MCF 10A (cell line): Measurements from ENCODE around the gene TLE3. TPM values are rescaled to one million over a fixed set of nuclear protein-coding genes. Genes with fewer than 3 reads are reported as not detected.

Experiments
- BruUV-seq: library from RNA; stranded (reverse); fragments of 400-500 nt; replicated peaks from 2 replicates; lab custom pipeline; 2021; lab: Mats Ljungman, UMichigan
- CTCF ChIA-PET: fragments of 300-600 bp; sonication (Branson Sonifier 250); formaldehyde crosslinking; extraction: SDS; loops from one replicate; lab custom pipeline; 2021; ENCODE audit warnings: antibody characterized with exemption, inconsistent platforms; lab: Yijun Ruan, JAX
- POLR2A ChIA-PET: fragments of 300-600, 350-650 bp; sonication (Branson Sonifier 250); formaldehyde crosslinking; extraction: SDS; loops from one replicate; lab custom pipeline; 2020; ENCODE audit warnings: antibody characterized with exemption, inconsistent platforms; lab: Yijun Ruan, JAX
- DNase-seq: peaks from one replicate; pipeline ENCODE4 v3.0.0-alpha.2; 2018; ENCODE audit not compliant: unreplicated experiment
- H3K27ac Mint-ChIP-seq: one replicate; pipeline ENCODE4 v1.8.0; 2022; ENCODE audit warnings: mild to moderate bottlenecking, low read depth, mixed read lengths; ENCODE audit not compliant: unreplicated experiment
- H3K27me3 Mint-ChIP-seq: one replicate; pipeline ENCODE4 v1.8.0; 2022; ENCODE audit warnings: mixed read lengths; ENCODE audit not compliant: insufficient read depth, unreplicated experiment
- H3K36me3 Mint-ChIP-seq: one replicate; pipeline ENCODE4 v1.8.0; 2022; ENCODE audit warnings: mild to moderate bottlenecking, moderate library complexity, mixed read lengths; ENCODE audit not compliant: insufficient read depth, unreplicated experiment
- H3K4me1 Mint-ChIP-seq: one replicate; pipeline ENCODE4 v1.8.0; 2022; ENCODE audit warnings: mixed read lengths; ENCODE audit not compliant: insufficient read depth, unreplicated experiment
- H3K4me3 Mint-ChIP-seq: one replicate; pipeline ENCODE4 v1.8.0; 2022; ENCODE audit warnings: mild to moderate bottlenecking, moderate library complexity, mixed read lengths; ENCODE audit not compliant: unreplicated experiment
- H3K9me3 Mint-ChIP-seq: one replicate; pipeline ENCODE4 v1.8.0; 2022; ENCODE audit warnings: mixed read lengths; ENCODE audit not compliant: unreplicated experiment
- intact Hi-C: fragments of 100-400 bp; cut with micrococcal nuclease; formaldehyde crosslinking; loops from 2 replicates; pipeline ENCODE4 v1.14.1; 2022
- total RNA-seq: library from RNA; stranded (reverse); gene quantifications from 2 replicates; pipeline ENCODE4 v1.2.3, GENCODE V29; 2022
- TF ChIP-seq, protein P1 (sequence below): fragments of 200-600 bp; IDR thresholded peaks from one replicate; pipeline ENCODE4 v1.8.0; 2022; ENCODE audit warnings: antibody characterized with exemption, mild to moderate bottlenecking; ENCODE audit not compliant: unreplicated experiment

Gene TLE3
- total RNA-seq, 1 experiment from 2014 or later: 23.2 TPM

DNA sequence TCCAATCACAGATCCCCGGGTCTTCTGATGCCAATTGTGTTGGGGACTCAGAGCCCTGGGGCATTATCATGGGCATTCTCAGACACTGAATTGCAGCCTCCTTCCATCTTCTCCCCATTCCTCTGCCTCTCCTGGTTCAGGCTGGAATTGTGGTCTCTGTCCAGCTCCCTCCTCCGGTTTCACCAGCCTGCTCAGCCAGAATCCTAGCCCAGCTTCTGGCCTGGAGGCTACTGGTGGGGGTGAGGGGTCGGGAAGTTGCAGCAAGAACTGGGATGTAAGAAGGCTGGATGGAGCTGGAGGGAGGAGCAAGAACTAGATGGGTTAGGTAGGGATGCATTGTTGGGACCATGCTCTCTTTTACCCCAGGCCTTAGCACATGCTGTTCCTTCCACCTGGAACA lies 53.5 kb downstream of the TLE3 start:
- TF ChIP-seq, protein P1, sequence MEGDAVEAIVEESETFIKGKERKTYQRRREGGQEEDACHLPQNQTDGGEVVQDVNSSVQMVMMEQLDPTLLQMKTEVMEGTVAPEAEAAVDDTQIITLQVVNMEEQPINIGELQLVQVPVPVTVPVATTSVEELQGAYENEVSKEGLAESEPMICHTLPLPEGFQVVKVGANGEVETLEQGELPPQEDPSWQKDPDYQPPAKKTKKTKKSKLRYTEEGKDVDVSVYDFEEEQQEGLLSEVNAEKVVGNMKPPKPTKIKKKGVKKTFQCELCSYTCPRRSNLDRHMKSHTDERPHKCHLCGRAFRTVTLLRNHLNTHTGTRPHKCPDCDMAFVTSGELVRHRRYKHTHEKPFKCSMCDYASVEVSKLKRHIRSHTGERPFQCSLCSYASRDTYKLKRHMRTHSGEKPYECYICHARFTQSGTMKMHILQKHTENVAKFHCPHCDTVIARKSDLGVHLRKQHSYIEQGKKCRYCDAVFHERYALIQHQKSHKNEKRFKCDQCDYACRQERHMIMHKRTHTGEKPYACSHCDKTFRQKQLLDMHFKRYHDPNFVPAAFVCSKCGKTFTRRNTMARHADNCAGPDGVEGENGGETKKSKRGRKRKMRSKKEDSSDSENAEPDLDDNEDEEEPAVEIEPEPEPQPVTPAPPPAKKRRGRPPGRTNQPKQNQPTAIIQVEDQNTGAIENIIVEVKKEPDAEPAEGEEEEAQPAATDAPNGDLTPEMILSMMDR: no peak
- Mint-ChIP-seq H3K27ac (no peak overlapping the region), H3K4me3 (no peak overlapping the region), H3K27me3 (peaks cover 49% of the 10 kb centered on the region), H3K4me1 (no peaks in the 10 kb centered on the region), H3K36me3 (peaks cover 7% of the 10 kb centered on the region), H3K9me3 (peaks cover 8% of the 10 kb centered on the region)
- POLR2A ChIA-PET: no interaction called here
- no TSS peak for BruUV-seq
- no peak for DNase-seq
- intact Hi-C loops: no loop called here
- CTCF ChIA-PET: interaction anchor here (0.7 to 0.8 kb wide), 2 partner anchors 416 to 567 kb away, joined by 3 read pairs; no protein-coding TSS in a partner anchor

DNA sequence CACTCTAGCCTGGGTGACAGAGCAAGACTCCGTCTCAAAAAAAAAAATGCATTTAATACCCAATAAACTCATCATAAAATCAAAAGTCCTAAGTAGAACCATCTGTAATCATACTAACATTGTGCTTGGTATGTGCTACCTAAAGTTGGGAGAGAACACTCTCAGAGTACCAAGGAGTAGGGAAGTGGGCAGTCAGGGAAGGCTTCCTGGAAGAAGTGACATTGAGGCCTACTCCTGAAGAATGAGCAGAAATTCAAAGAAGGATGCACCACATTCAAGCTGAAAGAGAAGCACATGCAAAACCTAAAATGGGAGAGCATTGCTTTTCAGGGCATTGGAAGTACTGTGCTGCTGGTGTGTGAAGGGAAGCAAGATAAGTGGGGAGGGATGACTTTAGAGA lies 54.1 kb downstream of the TLE3 start:
- Mint-ChIP-seq H3K4me1 (no peaks in the 10 kb centered on the region), H3K36me3 (peaks cover 5% of the 10 kb centered on the region), H3K27ac (no peak overlapping the region), H3K4me3 (no peak overlapping the region), H3K27me3 (peaks cover 55% of the 10 kb centered on the region), H3K9me3 (peaks cover 8% of the 10 kb centered on the region)
- TF ChIP-seq, protein P1: no peak
- POLR2A ChIA-PET: no interaction called here
- no peak for DNase-seq
- intact Hi-C loops: no loop called here
- BruUV-seq: no TSS peak
- CTCF ChIA-PET: no interaction called here

DNA sequence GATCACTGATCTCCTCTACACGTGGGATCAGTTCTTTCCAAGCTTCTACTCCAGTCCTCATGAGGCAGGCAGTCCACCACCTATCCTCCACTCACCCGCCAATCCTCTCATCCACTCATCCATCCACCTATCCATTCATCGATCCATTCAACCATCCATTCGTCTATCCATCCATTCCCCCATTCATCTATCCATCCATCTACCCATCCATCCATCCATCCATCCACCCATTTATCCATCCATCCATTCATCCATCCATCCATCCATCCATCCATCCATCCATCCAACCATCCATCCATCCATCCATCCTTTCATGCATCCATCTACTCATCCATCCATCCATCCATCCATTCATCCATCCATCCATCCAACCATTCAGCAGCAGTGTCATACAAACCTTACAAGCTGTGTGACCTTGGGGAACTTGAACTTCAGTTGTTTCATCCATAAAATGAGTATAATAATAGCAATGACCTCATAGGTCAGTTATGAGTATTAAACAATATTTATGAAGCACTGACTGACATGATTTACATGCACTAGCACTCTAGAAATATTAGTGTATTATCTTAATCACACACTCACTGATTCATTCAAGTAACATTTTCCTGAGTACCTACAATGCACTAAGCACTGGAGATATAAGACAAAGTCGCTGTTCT lies 55.0 kb downstream of the TLE3 start:
- ChIA-PET POLR2A (no interaction called here), CTCF (interaction anchor here (0.6 kb wide), 1 partner anchor 598 kb away, joined by 3 read pairs; no protein-coding TSS in a partner anchor)
- Mint-ChIP-seq H3K9me3 (peaks cover 8% of the 10 kb centered on the region), H3K4me3 (no peak overlapping the region), H3K4me1 (no peaks in the 10 kb centered on the region), H3K36me3 (no peaks in the 10 kb centered on the region), H3K27ac (no peak overlapping the region), H3K27me3 (peaks cover 64% of the 10 kb centered on the region)
- no peak for DNase-seq
- intact Hi-C loops: no loop called here
- TF ChIP-seq, protein P1: no peak
- BruUV-seq: no TSS peak

DNA sequence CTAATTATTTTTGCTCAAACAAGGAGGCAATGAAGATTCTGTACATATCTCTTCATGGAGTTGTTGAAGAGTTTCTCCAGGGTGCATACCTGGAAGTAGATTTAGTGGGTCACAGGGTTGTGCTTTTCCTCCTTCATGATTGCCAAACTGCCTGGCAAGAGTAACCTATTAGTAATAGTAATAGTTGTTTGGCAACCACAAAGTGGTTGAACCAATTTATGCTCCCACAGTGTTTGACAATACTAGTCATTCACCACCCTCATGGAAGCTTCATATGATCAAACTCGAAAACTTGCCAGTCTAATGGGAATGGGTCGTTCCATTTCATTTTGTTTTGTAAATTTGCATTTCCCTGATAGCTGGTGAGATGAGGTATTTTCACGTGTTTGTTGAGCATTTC lies 57.8 kb downstream of the TLE3 start:
- no peaks in the 10 kb centered on the region for H3K36me3 Mint-ChIP-seq
- TF ChIP-seq, protein P1: no peak
- no peak overlapping the region for H3K4me3 Mint-ChIP-seq
- POLR2A ChIA-PET: interaction anchor here (1.3 kb wide), 1 partner anchor 16 kb away, joined by 3 read pairs; no protein-coding TSS in a partner anchor
- CTCF ChIA-PET: interaction anchor here (0.6 kb wide), 1 partner anchor 17 kb away, joined by 5 read pairs; no protein-coding TSS in a partner anchor
- DNase-seq: peak; percentile 20
- no peaks in the 10 kb centered on the region for H3K4me1 Mint-ChIP-seq
- H3K27ac Mint-ChIP-seq: no peak overlapping the region
- no TSS peak for BruUV-seq
- H3K27me3 Mint-ChIP-seq: peaks cover 75% of the 10 kb centered on the region
- intact Hi-C loops: no loop called here
- H3K9me3 Mint-ChIP-seq: peaks cover 8% of the 10 kb centered on the region
